ENCODE results near the gene DDX51. TPM values are rescaled to one million over a fixed set of nuclear protein-coding genes. Genes with fewer than 3 reads are reported as not detected.

DDX51 gene
- total RNA-seq, 1 donor from 2014 or later = 9.6 TPM

GRCh38 chr12:132160601-132161035 lies 16.5 kb upstream of the DDX51 start:
- Mint-ChIP-seq H3K27me3 (ENCODE audit: low read depth) (peaks cover 13% of the 10 kb centered on the region), H3K4me1 (ENCODE audit: low read depth) (peaks cover 14% of the 10 kb centered on the region), H3K27ac (ENCODE audit: unreplicated experiment) (no peak overlapping the region), H3K36me3 (ENCODE audit: low read depth) (no peaks in the 10 kb centered on the region), H3K9me3 (ENCODE audit: low read depth) (no peaks in the 10 kb centered on the region), H3K4me3 (ENCODE audit: unreplicated experiment) (no peak overlapping the region)
- no peak for TF ChIP-seq CTCF (IDR thresholded peaks at IDR 0.05)
- peak; percentile 78 for DNase-seq (ENCODE audit: low spot score)

- no peaks in the 10 kb centered on the region for H3K36me3 Mint-ChIP-seq (ENCODE audit: low read depth)
- no peak for TF ChIP-seq CTCF (IDR thresholded peaks at IDR 0.05)
- no peaks in the 10 kb centered on the region for H3K9me3 Mint-ChIP-seq (ENCODE audit: low read depth)
- H3K4me3 Mint-ChIP-seq (ENCODE audit: unreplicated experiment) = no peak overlapping the region
- no peak overlapping the region for H3K27ac Mint-ChIP-seq (ENCODE audit: unreplicated experiment)
- DNase-seq (ENCODE audit: low spot score) = no peak
- peaks cover 14% of the 10 kb centered on the region for H3K4me1 Mint-ChIP-seq (ENCODE audit: low read depth)
- peaks cover 13% of the 10 kb centered on the region for H3K27me3 Mint-ChIP-seq (ENCODE audit: low read depth)
These were observed 15.9 kb upstream of the DDX51 start for GRCh38 chr12:132160016-132160415.

GRCh38 chr12:132159555-132160003 lies 15.5 kb upstream of the DDX51 start:
- H3K27me3 Mint-ChIP-seq (ENCODE audit: low read depth) = peaks cover 12% of the 10 kb centered on the region
- H3K9me3 Mint-ChIP-seq (ENCODE audit: low read depth) = no peaks in the 10 kb centered on the region
- no peak for DNase-seq (ENCODE audit: low spot score)
- H3K4me3 Mint-ChIP-seq (ENCODE audit: unreplicated experiment) = no peak overlapping the region
- no peak for TF ChIP-seq CTCF (IDR thresholded peaks at IDR 0.05)
- no peak overlapping the region for H3K27ac Mint-ChIP-seq (ENCODE audit: unreplicated experiment)
- H3K4me1 Mint-ChIP-seq (ENCODE audit: low read depth) = peaks cover 14% of the 10 kb centered on the region
- H3K36me3 Mint-ChIP-seq (ENCODE audit: low read depth) = no peaks in the 10 kb centered on the region

GRCh38 chr12:132158677-132159554 lies 14.8 kb upstream of the DDX51 start:
- peaks cover 6% of the 10 kb centered on the region for H3K27me3 Mint-ChIP-seq (ENCODE audit: low read depth)

More at GRCh38 chr12:132158677-132159554, 14.8 kb upstream of the DDX51 start:
- DNase-seq (ENCODE audit: low spot score) = peak; percentile 93
- H3K4me1 Mint-ChIP-seq (ENCODE audit: low read depth) = peaks cover 14% of the 10 kb centered on the region
- H3K27ac Mint-ChIP-seq (ENCODE audit: unreplicated experiment) = no peak overlapping the region
- H3K4me3 Mint-ChIP-seq (ENCODE audit: unreplicated experiment) = no peak overlapping the region
- no peaks in the 10 kb centered on the region for H3K36me3 Mint-ChIP-seq (ENCODE audit: low read depth)
- no peak for TF ChIP-seq CTCF (IDR thresholded peaks at IDR 0.05)
- H3K9me3 Mint-ChIP-seq (ENCODE audit: low read depth) = no peaks in the 10 kb centered on the region
